ENCODE measurements around the gene GPR61. TPM values are rescaled to one million over a fixed set of nuclear protein-coding genes. Genes with fewer than 3 reads are reported as not detected.
A peak's percentile ranks its signal among the peaks of the same experiment; 100 is the strongest.

Gene GPR61
- total RNA-seq, 2 experiments from 2014 or later: 0.53 TPM; not detected in 1

DNA sequence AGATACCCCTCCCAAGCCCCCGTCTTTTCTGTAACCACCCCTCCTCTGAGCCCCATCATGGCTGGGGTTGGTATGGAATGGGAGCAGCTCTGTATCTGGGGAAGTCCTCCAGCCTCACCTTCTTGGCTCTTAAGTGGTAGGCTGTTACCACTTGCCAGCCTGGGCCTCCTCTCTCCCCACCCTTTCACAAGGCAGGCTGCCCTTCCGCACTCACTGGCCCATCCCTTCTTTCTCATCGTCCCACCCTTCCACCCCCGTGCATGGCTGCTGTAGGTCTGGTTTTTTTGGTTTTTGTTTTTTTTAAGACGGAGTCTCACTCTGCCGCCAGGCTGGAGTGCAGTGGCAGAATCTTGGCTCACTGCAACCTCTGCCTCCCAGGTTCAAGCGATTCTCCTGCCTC is 40.6 kb upstream of the GPR61 start:
- Mint-ChIP-seq H3K9me3 (no peaks in the 10 kb centered on the region), H3K4me1 (peaks cover 87% of the 10 kb centered on the region), H3K27ac (no peak overlapping the region), H3K4me3 (no peak overlapping the region), H3K27me3 (no peaks in the 10 kb centered on the region), H3K36me3 (ENCODE audit: low read depth) (peaks cover 41% of the 10 kb centered on the region)
- POLR2A ChIA-PET: interaction anchor here (1.6 to 8.1 kb wide), 3 partner anchors 15 to 49 kb away, joined by 5 to 64 read pairs (median 24); partner anchors contain the start of genes ATXN7L2 and GNAI3
- CTCF ChIA-PET: interaction anchor here (0.6 to 25.9 kb wide), 10 partner anchors 9 to 482 kb away, joined by 3 to 779 read pairs (median 4); partner anchors contain the start of genes ATXN7L2, GNAI3 and GPR61
- DNase-seq: no peak

DNA sequence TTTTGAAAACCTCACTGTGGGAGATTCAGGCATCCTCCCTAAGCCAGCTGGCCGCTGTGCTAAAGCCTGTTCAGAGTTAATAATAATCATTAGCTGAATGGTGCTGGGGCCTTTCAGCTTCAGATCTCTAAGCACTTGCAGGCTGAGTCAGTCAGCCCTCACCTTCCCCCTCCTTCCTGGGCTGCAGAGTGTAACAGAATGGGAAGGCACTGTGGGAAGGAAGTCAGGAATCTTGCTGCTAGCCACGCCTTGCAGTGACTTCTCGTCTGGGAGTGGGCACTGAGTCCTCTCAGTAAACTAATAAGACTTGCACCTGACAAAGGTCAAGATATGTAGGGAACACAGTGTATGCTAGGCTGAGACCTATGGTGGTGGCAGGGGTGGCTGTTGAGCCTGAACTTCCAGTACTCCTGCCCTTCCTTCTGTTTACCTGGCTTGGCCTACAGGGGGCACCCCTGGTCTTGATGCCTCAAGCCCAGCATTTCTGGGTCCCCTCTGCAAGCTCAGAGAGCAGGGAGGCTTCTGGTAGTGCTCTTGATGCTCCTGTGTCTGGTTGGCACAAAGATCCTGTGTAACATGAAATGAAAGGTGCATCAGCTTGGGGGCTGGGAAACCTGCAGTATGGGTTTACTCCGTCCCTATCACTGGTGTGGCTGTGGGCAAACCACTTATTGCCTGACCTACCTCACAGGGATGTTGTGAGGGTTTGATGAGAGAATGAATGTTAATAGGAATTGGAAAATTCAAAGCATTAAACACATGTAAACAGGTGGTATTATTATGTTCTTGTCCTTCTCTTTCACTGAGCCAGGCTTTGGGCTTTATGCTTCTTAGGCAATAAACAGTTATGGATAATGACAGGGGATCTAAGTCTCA is 39.8 kb upstream of the GPR61 start:
- CTCF ChIA-PET: interaction anchor here (0.7 to 25.9 kb wide), 9 partner anchors 8 to 49 kb away, joined by 3 to 779 read pairs (median 3); partner anchors contain the start of genes GNAI3 and GPR61
- Mint-ChIP-seq H3K4me3 (no peak overlapping the region), H3K4me1 (peaks cover 85% of the 10 kb centered on the region), H3K9me3 (no peaks in the 10 kb centered on the region), H3K27me3 (no peaks in the 10 kb centered on the region), H3K27ac (peak overlapping the region; percentile 47), H3K36me3 (ENCODE audit: low read depth) (peaks cover 37% of the 10 kb centered on the region)
- POLR2A ChIA-PET: interaction anchor here (1.0 to 3.9 kb wide), 6 partner anchors 11 to 75 kb away, joined by 3 to 25 read pairs (median 6); partner anchors contain the start of genes ATXN7L2 and GNAI3
- DNase-seq: peak; percentile 54

DNA sequence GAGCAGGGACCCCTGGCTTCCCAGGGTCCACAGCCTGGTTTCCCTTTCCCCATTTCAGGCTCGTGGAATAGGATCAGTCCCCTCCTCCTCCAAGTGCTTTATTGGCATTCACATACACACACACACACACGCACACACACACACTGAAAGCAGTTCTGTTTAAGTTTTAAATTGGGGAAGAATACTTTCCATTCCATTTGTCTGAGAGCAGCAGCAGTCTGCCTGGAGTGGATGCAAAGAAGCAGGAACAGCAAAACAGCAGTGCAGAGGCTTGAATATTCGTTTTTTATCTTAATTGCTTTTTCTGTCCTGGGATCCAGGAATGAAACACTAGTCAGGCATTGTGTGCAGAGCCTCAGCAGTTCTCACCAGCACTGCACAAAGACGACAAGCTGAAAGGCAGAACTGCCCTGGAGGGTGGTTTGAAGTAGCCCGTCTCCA is 38.7 kb upstream of the GPR61 start:
- H3K4me1 Mint-ChIP-seq: peaks cover 79% of the 10 kb centered on the region

DNA sequence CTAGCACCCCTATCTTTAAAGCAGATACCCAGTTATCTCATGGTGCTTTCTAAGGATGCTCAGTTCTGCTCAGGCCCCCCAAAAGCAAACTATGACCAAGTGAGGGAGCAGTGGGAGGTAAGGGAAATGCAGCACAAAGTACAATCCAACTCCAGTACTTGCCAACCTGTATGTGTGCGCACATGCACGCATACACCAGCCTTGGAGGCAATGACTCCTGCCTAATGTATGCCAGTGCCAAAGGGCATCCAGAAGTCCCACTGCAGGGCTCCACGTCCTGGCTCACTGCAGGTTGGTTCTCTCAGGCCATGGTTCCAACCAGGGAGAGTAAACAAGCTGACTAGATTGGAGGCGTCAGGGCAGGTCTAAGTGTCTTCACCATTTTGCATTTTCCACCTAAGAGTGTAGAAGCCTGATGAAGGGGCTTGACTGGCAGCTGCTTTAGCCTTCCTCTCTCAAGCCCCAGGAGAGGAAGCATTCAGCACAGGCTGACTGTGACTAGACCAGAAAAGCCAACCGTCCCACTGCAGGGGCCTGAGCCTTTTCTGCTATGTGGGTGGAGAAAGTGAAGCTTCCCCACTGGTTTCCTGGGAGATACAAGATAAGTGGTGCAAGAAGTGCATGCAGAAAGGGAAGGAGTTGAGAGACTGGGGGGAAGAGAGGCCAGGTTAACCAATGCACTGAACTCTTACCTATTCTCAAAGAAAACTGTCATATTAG is 37.9 kb upstream of the GPR61 start:
- ChIA-PET CTCF (interaction anchor here (0.7 to 25.9 kb wide), 5 partner anchors 10 to 483 kb away, joined by 3 to 779 read pairs (median 4); partner anchors contain the start of genes AHCYL1, CYB561D1, GPR61 and PSMA5), POLR2A (interaction anchor here (0.8 to 3.9 kb wide), 12 partner anchors 8 to 424 kb away, joined by 3 to 25 read pairs (median 5); partner anchors contain the start of genes ATXN7L2, CYB561D1 and GNAI3)
- Mint-ChIP-seq H3K4me3 (peak overlapping the region; percentile 2), H3K27ac (peak overlapping the region; percentile 84), H3K4me1 (peaks cover 70% of the 10 kb centered on the region), H3K27me3 (no peaks in the 10 kb centered on the region), H3K9me3 (no peaks in the 10 kb centered on the region), H3K36me3 (ENCODE audit: low read depth) (peaks cover 26% of the 10 kb centered on the region)
- DNase-seq: no peak

More for the DNA sequence above, 38.7 kb upstream of the GPR61 start:
- ChIA-PET CTCF (interaction anchor here (1.4 to 25.9 kb wide), 3 partner anchors 9 to 34 kb away, joined by 3 to 779 read pairs (median 139); partner anchors contain the start of genes CYB561D1 and GPR61), POLR2A (interaction anchor here (1.0 to 3.9 kb wide), 5 partner anchors 10 to 76 kb away, joined by 3 to 25 read pairs (median 7); partner anchors contain the start of gene ATXN7L2)
- H3K9me3 Mint-ChIP-seq: no peaks in the 10 kb centered on the region
- H3K27ac Mint-ChIP-seq: peak overlapping the region; percentile 84
- DNase-seq: no peak
- H3K36me3 Mint-ChIP-seq (ENCODE audit: low read depth): peaks cover 34% of the 10 kb centered on the region
- H3K4me3 Mint-ChIP-seq: no peak overlapping the region
- no peaks in the 10 kb centered on the region for H3K27me3 Mint-ChIP-seq

DNA sequence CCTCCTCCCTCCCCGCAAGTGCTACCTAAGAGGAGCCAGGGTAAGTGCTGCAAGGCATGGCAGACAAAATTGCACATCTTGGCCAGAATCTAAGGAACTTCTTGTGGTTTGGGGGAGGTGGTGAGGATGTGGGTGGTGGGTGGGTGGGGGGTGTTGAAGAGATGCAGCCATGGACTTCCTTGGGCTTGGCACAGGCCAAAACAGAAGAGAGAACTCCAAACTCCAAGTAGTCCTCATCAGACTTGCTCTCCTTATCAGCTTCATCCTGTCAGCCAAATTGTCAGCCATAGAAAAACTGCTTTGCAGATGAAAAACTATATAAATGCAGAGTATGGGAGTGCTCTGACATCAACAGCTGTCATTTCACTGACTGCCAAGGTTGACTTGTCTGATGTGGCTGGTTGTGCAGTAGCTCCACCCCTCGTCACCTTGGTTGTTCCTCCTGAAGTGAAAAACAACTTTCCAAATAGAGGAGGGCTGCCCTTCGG is 37.3 kb upstream of the GPR61 start:
- Mint-ChIP-seq H3K4me1 (peaks cover 68% of the 10 kb centered on the region), H3K4me3 (peak overlapping the region; percentile 36), H3K36me3 (ENCODE audit: low read depth) (peaks cover 24% of the 10 kb centered on the region), H3K9me3 (no peaks in the 10 kb centered on the region), H3K27ac (peak overlapping the region; percentile 84), H3K27me3 (no peaks in the 10 kb centered on the region)
- CTCF ChIA-PET: interaction anchor here (0.7 to 25.9 kb wide), 5 partner anchors 10 to 482 kb away, joined by 3 to 779 read pairs (median 4); partner anchors contain the start of genes AHCYL1, CYB561D1, GPR61 and PSMA5
- DNase-seq: peak; percentile 43
- POLR2A ChIA-PET: interaction anchor here (0.8 to 3.9 kb wide), 12 partner anchors 8 to 423 kb away, joined by 3 to 25 read pairs (median 4); partner anchors contain the start of genes ATXN7L2, CYB561D1, GNAI3 and SARS1

DNA sequence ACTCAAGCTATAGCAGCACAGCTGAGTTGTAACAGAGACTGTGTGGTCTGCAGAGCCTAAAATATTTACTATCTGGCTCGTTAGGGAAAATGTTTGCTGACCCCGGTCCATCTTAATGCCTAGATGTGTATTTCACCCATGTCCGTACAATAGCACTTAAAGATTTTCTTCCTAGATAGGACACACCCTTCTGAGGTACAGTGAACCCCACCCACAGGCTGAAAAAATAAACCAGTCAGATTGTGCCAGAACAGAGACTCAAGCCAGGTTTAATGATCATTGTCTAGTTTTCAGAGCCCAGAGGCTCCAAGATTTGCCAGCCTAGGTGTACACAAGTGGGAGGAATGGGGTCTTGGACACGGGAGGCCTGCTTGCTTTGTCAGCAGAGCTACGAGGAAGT is 35.7 kb upstream of the GPR61 start:
- no peak overlapping the region for H3K4me3 Mint-ChIP-seq
- ChIA-PET CTCF (interaction anchor here (0.9 to 25.9 kb wide), 4 partner anchors 11 to 32 kb away, joined by 3 to 779 read pairs (median 72); partner anchors contain the start of genes ATXN7L2, CYB561D1 and GPR61), POLR2A (interaction anchor here (0.9 to 3.9 kb wide), 6 partner anchors 10 to 79 kb away, joined by 3 to 25 read pairs (median 4); partner anchors contain the start of genes ATXN7L2, CYB561D1 and GNAI3)
- peaks cover 16% of the 10 kb centered on the region for H3K36me3 Mint-ChIP-seq (ENCODE audit: low read depth)
- no peaks in the 10 kb centered on the region for H3K9me3 Mint-ChIP-seq
- H3K27ac Mint-ChIP-seq: peak overlapping the region; percentile 15
- peaks cover 68% of the 10 kb centered on the region for H3K4me1 Mint-ChIP-seq
- peaks cover 11% of the 10 kb centered on the region for H3K27me3 Mint-ChIP-seq
- DNase-seq: no peak

DNA sequence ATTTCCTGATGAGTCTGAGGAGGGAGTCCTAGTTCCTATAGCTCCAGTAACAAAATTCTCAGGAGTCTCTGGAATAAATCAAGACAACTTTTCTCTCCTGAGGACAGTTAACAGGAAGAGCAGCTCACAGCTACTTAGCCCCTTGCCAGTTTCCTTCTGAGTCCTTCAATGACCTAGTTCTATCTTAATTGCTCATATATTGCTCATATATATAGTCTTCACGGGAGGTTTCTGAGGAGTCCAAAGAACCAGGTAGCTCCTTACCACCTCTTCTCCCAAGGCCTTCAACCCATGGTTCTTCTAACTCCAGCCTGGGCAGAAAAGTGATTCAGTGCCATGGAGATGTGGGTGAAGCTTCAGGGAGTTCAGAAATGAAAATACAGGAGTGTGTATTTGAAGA is 34.7 kb upstream of the GPR61 start:
- ChIA-PET POLR2A (interaction anchor here (0.9 to 3.0 kb wide), 7 partner anchors 11 to 80 kb away, joined by 3 to 17 read pairs (median 5); partner anchors contain the start of genes ATXN7L2, CYB561D1 and GNAI3), CTCF (interaction anchor here (0.7 to 25.9 kb wide), 8 partner anchors 10 to 228 kb away, joined by 3 to 779 read pairs (median 4); partner anchors contain the start of genes ATXN7L2, CYB561D1 and GPR61)
- Mint-ChIP-seq H3K27ac (no peak overlapping the region), H3K9me3 (no peaks in the 10 kb centered on the region), H3K36me3 (ENCODE audit: low read depth) (peaks cover 11% of the 10 kb centered on the region), H3K27me3 (peaks cover 16% of the 10 kb centered on the region), H3K4me1 (peaks cover 63% of the 10 kb centered on the region), H3K4me3 (no peak overlapping the region)
- DNase-seq: no peak

DNA sequence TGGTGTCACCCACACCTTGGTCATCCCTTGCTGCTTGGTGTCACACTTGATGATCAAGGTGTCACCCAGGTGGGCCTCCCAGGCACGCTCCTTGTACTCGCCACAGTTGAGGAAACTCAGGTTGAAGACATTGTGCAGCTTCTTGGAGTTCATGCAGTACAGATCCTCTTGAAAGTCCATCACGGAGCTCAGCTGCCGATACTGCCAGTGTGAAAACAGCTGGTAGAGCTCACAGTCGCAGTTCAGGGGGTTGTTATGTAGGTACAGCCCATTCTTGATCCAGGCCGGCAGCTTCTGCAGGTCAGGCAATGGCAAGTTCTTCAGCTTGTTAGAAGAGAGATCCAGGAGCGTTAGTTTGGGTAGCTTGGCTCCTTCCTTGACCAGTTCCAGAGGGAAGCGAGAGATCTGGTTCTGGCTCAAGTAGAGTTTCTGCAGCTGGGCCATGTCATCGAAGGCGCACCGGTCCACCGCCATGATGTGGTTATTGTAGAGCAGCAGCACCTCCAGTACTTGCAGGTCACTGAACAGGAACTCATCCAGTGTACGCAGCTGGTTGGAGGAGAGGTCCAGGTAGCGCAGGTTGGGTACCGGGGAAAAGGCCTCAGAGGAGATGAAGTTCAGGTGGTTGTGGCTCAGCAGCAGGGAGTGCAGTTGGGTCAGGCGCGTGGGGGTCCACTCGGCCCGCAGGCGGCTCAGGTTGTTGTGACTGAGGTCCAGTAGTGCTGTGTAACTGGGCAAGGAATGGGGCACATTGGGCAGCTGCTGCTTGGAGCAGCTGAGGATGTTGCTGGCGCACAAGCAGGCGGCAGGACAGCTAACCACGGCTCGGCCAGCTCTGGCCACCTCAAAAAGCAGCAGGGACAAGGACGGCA is 31.4 kb upstream of the GPR61 start:
- Mint-ChIP-seq H3K27ac (no peak overlapping the region), H3K27me3 (peaks cover 31% of the 10 kb centered on the region), H3K4me3 (peak overlapping the region; percentile 77), H3K9me3 (no peaks in the 10 kb centered on the region), H3K36me3 (ENCODE audit: low read depth) (no peaks in the 10 kb centered on the region), H3K4me1 (peaks cover 41% of the 10 kb centered on the region)
- POLR2A ChIA-PET: interaction anchor here (0.7 to 2.8 kb wide), 4 partner anchors 14 to 24 kb away, joined by 3 to 12 read pairs (median 8); partner anchors contain the start of genes ATXN7L2 and CYB561D1
- DNase-seq: no peak
- CTCF ChIA-PET: interaction anchor here (0.9 to 25.9 kb wide), 5 partner anchors 11 to 38 kb away, joined by 3 to 779 read pairs (median 15); partner anchors contain the start of genes CYB561D1 and GPR61

DNA sequence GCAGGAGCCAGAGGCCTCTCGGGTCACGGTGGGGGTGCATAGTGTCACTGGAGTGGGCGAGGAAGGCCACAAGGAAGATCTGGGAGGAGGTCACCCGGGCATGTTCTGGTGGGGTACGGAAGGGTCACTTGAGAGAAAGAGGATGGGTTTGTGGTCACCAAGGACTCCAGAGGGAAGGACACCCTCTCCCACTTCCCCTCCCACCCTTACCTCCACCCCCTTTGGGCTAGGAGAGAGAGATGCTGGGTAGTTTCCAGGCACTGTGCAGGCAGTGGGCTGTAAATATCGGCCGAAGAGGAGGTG is 30.8 kb upstream of the GPR61 start:
- Mint-ChIP-seq H3K27me3 (peaks cover 31% of the 10 kb centered on the region), H3K4me1 (peaks cover 38% of the 10 kb centered on the region), H3K4me3 (peak overlapping the region; percentile 77), H3K27ac (no peak overlapping the region), H3K36me3 (ENCODE audit: low read depth) (no peaks in the 10 kb centered on the region), H3K9me3 (no peaks in the 10 kb centered on the region)
- no peak for DNase-seq
- POLR2A ChIA-PET: interaction anchor here (2.0 to 2.8 kb wide), 3 partner anchors 24 to 40 kb away, joined by 9 to 12 read pairs (median 9); partner anchors contain the start of genes ATXN7L2 and GNAI3
- CTCF ChIA-PET: interaction anchor here (1.4 to 10.9 kb wide), 4 partner anchors 12 to 24 kb away, joined by 7 to 139 read pairs (median 11); partner anchors contain the start of gene CYB561D1

DNA sequence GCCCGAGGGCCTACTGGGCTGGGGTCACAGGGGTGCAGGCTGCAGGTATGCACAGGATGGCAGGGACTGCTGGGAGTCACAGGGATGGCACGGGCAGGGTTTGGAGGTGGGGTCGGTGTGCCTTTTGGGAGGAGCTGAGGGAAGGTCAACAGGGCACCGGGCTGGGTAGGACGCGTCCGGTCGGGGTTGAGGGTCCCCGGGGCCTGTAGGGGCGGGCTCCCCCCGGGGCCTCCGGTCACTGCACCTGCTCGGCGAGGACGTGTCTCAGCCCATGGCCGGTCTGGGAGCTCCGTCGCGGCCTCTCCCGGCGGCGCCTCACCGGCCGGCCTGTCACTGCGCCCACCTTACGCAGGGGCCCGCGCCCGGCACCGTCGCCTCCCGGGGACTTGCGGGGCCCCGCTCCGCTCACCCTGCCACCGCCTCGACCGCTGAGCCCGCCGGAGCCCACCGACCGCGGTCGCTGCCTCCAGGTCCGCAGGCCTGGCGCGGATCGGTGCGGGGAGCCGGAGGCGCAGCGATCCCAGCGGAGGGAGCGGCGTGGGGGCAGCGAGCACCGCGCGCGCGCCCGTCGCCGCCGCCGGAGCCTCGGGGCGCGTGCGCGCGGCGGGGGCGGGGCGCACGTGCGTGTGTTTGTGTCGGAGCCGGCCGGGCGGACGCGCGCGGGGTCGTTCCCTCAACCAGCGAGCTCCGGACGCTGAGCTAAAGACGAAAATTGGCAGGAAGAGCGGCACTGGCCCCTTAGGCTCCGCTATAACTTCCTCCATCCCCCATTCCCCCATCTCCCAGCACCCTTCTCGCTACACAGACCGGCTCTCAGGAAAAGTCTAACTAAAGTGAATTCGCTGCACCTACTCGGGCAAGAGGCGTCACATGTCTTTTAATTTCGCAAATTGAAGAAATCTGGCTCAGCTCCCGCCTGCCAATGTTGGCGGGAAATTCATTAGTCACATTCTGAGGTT is 30.2 kb upstream of the GPR61 start, which contains the start of gene AMIGO1:
TSS of gene AMIGO1 (minus strand) at position 552 of the 959 bp plus-strand sequence. CDS start 815 bp downstream, outside the sequence.
- Mint-ChIP-seq H3K27me3 (peaks cover 31% of the 10 kb centered on the region), H3K4me1 (peaks cover 34% of the 10 kb centered on the region), H3K27ac (peak within 1 kb of the TSS; percentile 26), H3K9me3 (no peaks in the 10 kb centered on the region), H3K4me3 (peak within 1 kb of the TSS; percentile 77), H3K36me3 (ENCODE audit: low read depth) (no peaks in the 10 kb centered on the region)
- CTCF ChIA-PET: interaction anchor here (0.6 to 10.9 kb wide), 6 partner anchors 10 to 23 kb away, joined by 3 to 139 read pairs (median 7); partner anchors contain the start of gene CYB561D1
- POLR2A ChIA-PET: interaction anchor here (0.8 to 2.8 kb wide), 8 partner anchors 8 to 84 kb away, joined by 3 to 12 read pairs (median 5); partner anchors contain the start of genes ATXN7L2 and GNAI3
- DNase-seq: peak; percentile 51

All from activated CD4-positive, alpha-beta memory T cell treated with anti-CD3 and anti-CD28 coated beads, Interleukin-2, amount 10 ng/mL, durations not matched to agents 7 days and 5 days (primary cell).